ENCODE measurements around the gene COL18A1. TPM values are rescaled to one million over a fixed set of nuclear protein-coding genes. Genes with fewer than 3 reads are reported as not detected.
"Not testable (repeated sequence)": the region's sequence is repeated elsewhere in the genome, so short reads cannot be mapped to it uniquely, and the experiment has no call there.

The COL18A1 gene
- total RNA-seq, 1 experiment from 2014 or later, result 3.3 TPM

DNA sequence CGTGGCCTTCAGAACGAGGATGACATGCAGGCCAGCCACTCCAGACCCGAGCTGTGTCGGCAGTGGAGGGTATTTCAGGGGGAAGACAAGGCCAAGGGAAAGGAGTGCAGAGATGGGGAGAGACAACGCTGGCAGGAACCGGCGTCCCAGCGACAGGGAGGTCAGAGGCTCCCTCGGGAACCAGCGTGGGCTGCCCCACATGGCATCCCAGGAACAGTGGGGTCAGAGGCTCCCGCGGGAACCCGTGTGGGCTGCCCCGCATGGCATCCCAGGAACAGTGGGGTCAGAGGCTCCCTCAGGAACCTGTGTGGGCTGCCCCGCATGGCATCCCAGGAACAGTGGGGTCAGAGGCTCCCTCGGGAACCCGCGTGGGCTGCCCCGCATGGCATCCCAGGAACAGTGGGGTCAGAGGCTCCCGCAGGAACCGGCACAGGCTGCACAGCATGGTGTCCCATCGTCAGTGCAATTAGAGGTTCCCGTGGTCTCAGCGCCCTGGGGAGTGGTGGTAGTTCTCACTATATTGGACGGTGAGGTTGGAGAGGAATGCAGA lies 94.3 kb downstream of the COL18A1 start:
- Histone ChIP-seq H3K27me3 (replicated peaks; ENCODE audit: insufficient read depth, low read depth, low read length, poor library complexity) (no peaks in the 10 kb centered on the region), H3K27ac (ENCODE audit: low read depth, low read length, poor library complexity, severe bottlenecking) (no peak overlapping the region), H3K4me3 (ENCODE audit: low read depth, low read length, poor library complexity, severe bottlenecking) (no peak overlapping the region), H3K36me3 (ENCODE audit: insufficient read depth, low read length, poor library complexity, severe bottlenecking) (no peaks in the 10 kb centered on the region), H3K4me1 (ENCODE audit: insufficient read depth, low read length, poor library complexity, severe bottlenecking) (no peaks in the 10 kb centered on the region), H3K9me3 (ENCODE audit: low read depth, low read length, poor library complexity, severe bottlenecking) (no peaks in the 10 kb centered on the region)
- ChIA-PET POLR2A (ENCODE audit: low non-redundant PET) (no interaction called here), CTCF (no interaction called here)
- BruUV-seq (replicated peaks), result no TSS peak
- DNase-seq (ENCODE audit: low spot score), result no peak
- TF ChIP-seq EZH2 (IDR thresholded peaks at IDR 0.05; ENCODE audit: borderline replicate concordance, low read depth, low read length, poor library complexity, severe bottlenecking) (no peak), CTCF (conservative IDR thresholded peaks at IDR 0.05; ENCODE audit: low read depth, low read length) (no peak)
- intact Hi-C loops (cut with micrococcal nuclease; ENCODE audit: unreplicated experiment), result no loop called here

GRCh38 chr21:45499970-45500577 lies 95.1 kb downstream of the COL18A1 start:
- CTCF ChIA-PET, result no interaction called here
- Histone ChIP-seq H3K36me3 (ENCODE audit: insufficient read depth, low read length, poor library complexity, severe bottlenecking) (no peaks in the 10 kb centered on the region), H3K27me3 (replicated peaks; ENCODE audit: insufficient read depth, low read depth, low read length, poor library complexity) (no peaks in the 10 kb centered on the region), H3K27ac (ENCODE audit: low read depth, low read length, poor library complexity, severe bottlenecking) (no peak overlapping the region), H3K9me3 (ENCODE audit: low read depth, low read length, poor library complexity, severe bottlenecking) (no peaks in the 10 kb centered on the region), H3K4me3 (ENCODE audit: low read depth, low read length, poor library complexity, severe bottlenecking) (no peak overlapping the region), H3K4me1 (ENCODE audit: insufficient read depth, low read length, poor library complexity, severe bottlenecking) (no peaks in the 10 kb centered on the region)
- no peak for TF ChIP-seq CTCF (conservative IDR thresholded peaks at IDR 0.05; ENCODE audit: low read depth, low read length)
- no peak for TF ChIP-seq EZH2 (IDR thresholded peaks at IDR 0.05; ENCODE audit: borderline replicate concordance, low read depth, low read length, poor library complexity, severe bottlenecking)
- DNase-seq (ENCODE audit: low spot score), result no peak
- intact Hi-C loops (cut with micrococcal nuclease; ENCODE audit: unreplicated experiment), result no loop called here
- BruUV-seq (replicated peaks), result no TSS peak
- POLR2A ChIA-PET (ENCODE audit: low non-redundant PET), result no interaction called here

- H3K4me3 ChIP-seq (ENCODE audit: low read depth, low read length, poor library complexity, severe bottlenecking); H3K9me3 ChIP-seq (ENCODE audit: low read depth, low read length, poor library complexity, severe bottlenecking); H3K27ac ChIP-seq (ENCODE audit: low read depth, low read length, poor library complexity, severe bottlenecking); intact Hi-C loops (cut with micrococcal nuclease; ENCODE audit: unreplicated experiment); DNase-seq (ENCODE audit: low spot score); CTCF ChIA-PET; H3K4me1 ChIP-seq (ENCODE audit: insufficient read depth, low read length, poor library complexity, severe bottlenecking); H3K36me3 ChIP-seq (ENCODE audit: insufficient read depth, low read length, poor library complexity, severe bottlenecking); POLR2A ChIA-PET (ENCODE audit: low non-redundant PET); H3K27me3 ChIP-seq (replicated peaks; ENCODE audit: insufficient read depth, low read depth, low read length, poor library complexity); BruUV-seq (replicated peaks): not testable (repeated sequence)
Measured at GRCh38 chr21:45501081-45502005, 96.4 kb downstream of the COL18A1 start.
